GM12878 (cell line): ENCODE data around the gene SLC22A31. TPM values are rescaled to one million over a fixed set of nuclear protein-coding genes. Genes with fewer than 3 reads are reported as not detected.

Experiments used
- ATAC-seq: fragments of 200-7000 bp; cut with Tn5 transposase; 3 replicates; pipeline ENCODE4 v1.9.1; 2020; ENCODE audit warnings: mild to moderate bottlenecking, moderate library complexity
- BruUV-seq: library from RNA; stranded (reverse); fragments of 400-500 nt; replicated peaks from 2 replicates; lab custom pipeline; 2021; lab: Mats Ljungman, UMichigan
- CTCF ChIA-PET: fragments of 300-600 bp; sonication (Branson Sonifier 250); formaldehyde crosslinking; extraction: SDS; loops from one replicate; lab custom pipeline; 2021; ENCODE audit warnings: inconsistent platforms; lab: Yijun Ruan, JAX
- POLR2A ChIA-PET: fragments of 350-600 bp; formaldehyde crosslinking; extraction: SDS; loops from one replicate; lab custom pipeline; 2021; ENCODE audit warnings: inconsistent platforms; lab: Charles Lee
- RAD21 ChIA-PET: fragments of 300-600 bp; sonication (Branson Sonifier 250); formaldehyde crosslinking; loops from one replicate; lab custom pipeline; 2023; ENCODE audit warnings: antibody characterized with exemption; ENCODE audit not compliant: unreplicated experiment; lab: Charles Lee
- SMC1A ChIA-PET: fragments of 300-600 bp; sonication (Branson Sonifier 250); formaldehyde crosslinking; loops from one replicate; lab custom pipeline; 2023; ENCODE audit not compliant: unreplicated experiment, uncharacterized antibody; lab: Charles Lee
- DNase-seq: peaks from one replicate; pipeline ENCODE4 v3.0.0-alpha.2; 2011; ENCODE audit warnings: low read depth, low spot score
- FAIRE-seq: peaks from 3 replicates; lab custom pipeline; 2011; peaks lifted over from hg19 to GRCh38; lab: Jason Lieb, UNC
- H2AFZ ChIP-seq: 2 replicates; pipeline ENCODE4 v1.6.0; 2011; ENCODE audit warnings: low read depth, low read length, control low read depth; ENCODE audit not compliant: control insufficient read depth
- H3K27ac ChIP-seq: 2 replicates; pipeline ENCODE4 v1.5.1; 2011; ENCODE audit warnings: control low read depth; ENCODE audit not compliant: control insufficient read depth, insufficient read depth
- H3K27me3 ChIP-seq, 2 experiments: replicated peaks in 1 of 2; 2 replicates each; pipeline versions ENCODE4 v1.6.0 to v1.6.1; 2011; ENCODE audit warnings: low read length in 1 of 2; ENCODE audit not compliant: control insufficient read depth in 2 of 2, insufficient read depth in 2 of 2
- H3K36me3 ChIP-seq, 2 experiments: 2 replicates each; pipeline ENCODE4 v1.5.1; 2011; ENCODE audit warnings: low read length in 1 of 2; ENCODE audit not compliant: control insufficient read depth in 2 of 2, insufficient read depth in 2 of 2
- H3K4me1 ChIP-seq: 2 replicates; pipeline ENCODE4 v1.6.1; 2011; ENCODE audit warnings: mild to moderate bottlenecking, low read length, moderate library complexity, mixed read lengths; ENCODE audit not compliant: control insufficient read depth, insufficient read depth
- H3K4me2 ChIP-seq: 2 replicates; pipeline ENCODE4 v1.6.0; 2011; ENCODE audit warnings: control low read depth; ENCODE audit not compliant: control insufficient read depth, insufficient read depth
- H3K4me3 ChIP-seq: fragments of 200-600 bp; sonication (generic); 2 replicates; pipeline ENCODE4 v1.5.1; 2016
- H3K79me2 ChIP-seq: 2 replicates; pipeline ENCODE4 v1.6.0; 2011; ENCODE audit warnings: low read length; ENCODE audit not compliant: control insufficient read depth, insufficient read depth
- H3K9ac ChIP-seq: 2 replicates; pipeline ENCODE4 v1.8.0; 2011; ENCODE audit warnings: low read length, control low read depth, mixed read lengths; ENCODE audit not compliant: control insufficient read depth, insufficient read depth
- H3K9me3 ChIP-seq: replicated peaks from 3 replicates; pipeline ENCODE4 v1.5.1; 2011; ENCODE audit warnings: mild to moderate bottlenecking, low read length; ENCODE audit not compliant: control insufficient read depth, insufficient read depth
- H4K20me1 ChIP-seq: 2 replicates; pipeline ENCODE4 v1.6.0; 2011; ENCODE audit not compliant: control insufficient read depth, insufficient read depth
- CTCF ChIP-seq, 3 experiments: IDR thresholded peaks in 2 of 3; conservative IDR thresholded peaks in 1 of 3; 2 replicates each; pipeline ENCODE4 v1.5.1; 2011; ENCODE audit warnings: low read depth in 3 of 3, low read length in 3 of 3, mild to moderate bottlenecking in 3 of 3, control low read depth in 2 of 3, moderate library complexity in 2 of 3, inconsistent platforms in 1 of 3, mixed read lengths in 1 of 3; ENCODE audit not compliant: control insufficient read depth in 2 of 3, insufficient read depth in 1 of 3; ENCODE audit errors: extremely low read depth in 1 of 3
- LARP7 ChIP-seq: fragments of 450-650 bp; IDR thresholded peaks from 2 replicates; pipeline ENCODE4 v1.6.1; 2017; ENCODE audit warnings: mild to moderate bottlenecking
- ZBTB4 ChIP-seq: fragments of 450-650 bp; formaldehyde crosslinking; IDR thresholded peaks from 2 replicates; pipeline ENCODE4 v1.4.0; 2022; ENCODE audit warnings: mild to moderate bottlenecking, moderate library complexity
- WGBS: methylation state at CpG from one replicate; pipeline ENCODE4 v1.1.6; 2016; ENCODE audit warnings: low lambda C conversion rate; ENCODE audit not compliant: insufficient replicate concordance, insufficient coverage; ENCODE audit errors: missing lambda C conversion rate; 5-methylcytosine and 5-hydroxymethylcytosine counted together
- in situ Hi-C: fragments of 300-500 bp; cut with MboI; formaldehyde crosslinking; loops from 9 replicates; pipeline ENCODE4 v1.14.3; 2018; ENCODE audit warnings: mixed read lengths
- intact Hi-C: fragments of 100-400 bp; cut with micrococcal nuclease; formaldehyde crosslinking; loops from one replicate; pipeline ENCODE4 v1.14.2; 2022; ENCODE audit not compliant: unreplicated experiment
- polyA plus RNA-seq, 11 experiments: library from polyadenylated mRNA; depleted of rRNA in 4 of 11; unstranded in 6 of 11; stranded (reverse) in 5 of 11; fragments of >200 nt; fragmentation: Nextera tagmentation in 4 of 11; fragmentation: Illumina TruSeq in 1 of 11; extraction: Ambion mirVana in 4 of 11; extraction: Trizol in 1 of 11; gene quantifications; 1 replicate in 1 of 11; 2 replicates in 10 of 11; pipeline versions ENCODE4 v1.2.1 to v1.2.3, GENCODE V29; 2011 to 2016; ENCODE audit warnings: inconsistent platforms in 2 of 11, missing spikeins in 2 of 11, low read depth in 1 of 11
- total RNA-seq, 4 experiments: library from RNA; depleted of rRNA in 3 of 4; stranded (reverse); fragments of >200 nt in 3 of 4; fragmentation: Illumina TruSeq in 1 of 4; extraction: Trizol in 1 of 4; gene quantifications; 2 replicates each; pipeline versions ENCODE4 v1.2.1 to v1.2.3, GENCODE V29; 2013 to 2021

SLC22A31 gene
- total and polyA plus RNA-seq, 10 of the 15 experiments (the other 5 are each of a cell fraction or from before 2014, with no cell fraction given): 0.13 to 0.24 (median 0.23) TPM; not detected in 7

GRCh38 chr16:89170346-89171215 is 29.8 kb downstream of the SLC22A31 start:
- H3K36me3 ChIP-seq: no peaks in the 10 kb centered on the region
- ChIA-PET POLR2A (interaction anchor here (0.6 kb wide), 1 partner anchor 377 kb away, joined by 3 read pairs; no protein-coding TSS in a partner anchor), RAD21 (interaction anchor here (0.8 to 1.4 kb wide), 9 partner anchors 22 to 433 kb away, joined by 3 to 7 read pairs (median 4); partner anchors contain the start of genes APRT, GALNS, TRAPPC2L and ZNF778), CTCF (interaction anchor here (0.7 to 1.5 kb wide), 4 partner anchors 47 to 355 kb away, joined by 3 to 4 read pairs (median 4); partner anchors contain the start of genes TRAPPC2L and ZNF778), SMC1A (no interaction called here)
- H3K9me3 ChIP-seq: no peaks in the 10 kb centered on the region
- in situ Hi-C loops: no loop called here
- H3K79me2 ChIP-seq: no peaks in the 10 kb centered on the region
- H3K4me1 ChIP-seq: peaks cover 7% of the 10 kb centered on the region
- H3K27me3 ChIP-seq: peaks cover 0 to 8% of the 10 kb centered on the region in 2 experiments; a peak in 3 of 4 replicates
- H3K9ac ChIP-seq: no peak overlapping the region
- ATAC-seq (no peak), DNase-seq (no peak), FAIRE-seq (no peak)
- H2AFZ ChIP-seq: 0 out of 2 replicates have a peak overlapping the region, but pooled peaks have one; percentile 36
- H3K27ac ChIP-seq: no peak overlapping the region
- WGBS: 28% methylated on average over 29 of the region's 34 CpGs
- TF ChIP-seq CTCF (IDR thresholded peaks at IDR 0.05 in 2 of 3, conservative IDR thresholded peaks at IDR 0.05 in 1 of 3; ENCODE audit: control insufficient read depth in 2 of 3, extremely low read depth in 1 of 3, insufficient read depth in 1 of 3, low read depth in 3 of 3, low read length in 3 of 3): peak in 1 of 3 experiments; percentile 27; a peak in 1 of 6 replicates
- TF ChIP-seq ZBTB4 (CRISPR knock-in tag): no peak
- 0 out of 2 replicates have a peak, but pooled peaks have one; percentile 47 for TF ChIP-seq LARP7
- H3K4me3 ChIP-seq: no peak overlapping the region; the same call in 1 of the 2 replicates
- BruUV-seq: no TSS peak
- H4K20me1 ChIP-seq: no peaks in the 10 kb centered on the region; the same call in 1 of the 2 replicates
- intact Hi-C loops: loop anchor here (2.0 kb wide), 1 partner anchor 46 kb away; the partner anchor contains the start of gene ZNF778
- H3K4me2 ChIP-seq: peak overlapping the region; percentile 81
